GM12865 (cell line): Measurements from ENCODE around the gene CCDC188.

ENCODE experiments used
- DNase-seq: peaks from one replicate; pipeline ENCODE4 v3.0.0; 2010; ENCODE audit warnings: low read depth
- H3K4me3 ChIP-seq: 2 replicates; pipeline ENCODE4 v1.5.1; 2011; ENCODE audit warnings: mild to moderate bottlenecking, low read depth, low read length, control low read depth
- CTCF ChIP-seq: IDR thresholded peaks from 2 replicates; pipeline ENCODE4 v1.5.1; 2011; ENCODE audit warnings: low read length, control low read depth, low read depth, inconsistent platforms; ENCODE audit not compliant: insufficient read depth; ENCODE audit errors: missing control alignments

Gene CCDC188

GRCh38 chr22:20137671-20138416 lies 13.0 kb downstream of the CCDC188 start:
- H3K4me3 ChIP-seq: no peak overlapping the region
- no peak for DNase-seq
- TF ChIP-seq CTCF: no peak

- no peak overlapping the region for H3K4me3 ChIP-seq
- no peak for DNase-seq
- no peak for TF ChIP-seq CTCF
Observed at GRCh38 chr22:20137113-20137512, 13.7 kb downstream of the CCDC188 start.

- TF ChIP-seq CTCF: no peak
- no peak overlapping the region for H3K4me3 ChIP-seq
- DNase-seq: no peak
Observed at GRCh38 chr22:20136603-20136873, 14.3 kb downstream of the CCDC188 start.

GRCh38 chr22:20135806-20136602 lies 14.9 kb downstream of the CCDC188 start:
- TF ChIP-seq CTCF: no peak
- DNase-seq: no peak
- H3K4me3 ChIP-seq: no peak overlapping the region

- DNase-seq: no peak
- no peak for TF ChIP-seq CTCF
- H3K4me3 ChIP-seq: no peak overlapping the region
Observed at GRCh38 chr22:20135265-20135664, 15.6 kb downstream of the CCDC188 start.

GRCh38 chr22:20133930-20134549 lies 16.8 kb downstream of the CCDC188 start:
- no peak for TF ChIP-seq CTCF
- no peak for DNase-seq
- no peak overlapping the region for H3K4me3 ChIP-seq
